ENCODE results near the gene FAM241B. TPM values are rescaled to one million over a fixed set of nuclear protein-coding genes. Genes with fewer than 3 reads are reported as not detected.

Gene FAM241B
- total RNA-seq, 1 donor from 2014 or later = 2.6 TPM

- Histone ChIP-seq H3K4me1 (peaks cover 9% of the 10 kb centered on the region), H3K27ac (no peak overlapping the region), H3K9ac (no peak overlapping the region), H3K4me2 (no peak overlapping the region), H3F3A (ENCODE audit: low read depth) (no peaks in the 10 kb centered on the region), H3K27me3 (peaks cover 30% of the 10 kb centered on the region), H3K9me3 (ENCODE audit: low read depth) (no peaks in the 10 kb centered on the region), H4K20me1 (ENCODE audit: low read depth) (no peaks in the 10 kb centered on the region), H2AFZ (replicated peaks) (no peak overlapping the region), H3K79me2 (ENCODE audit: low read depth) (no peaks in the 10 kb centered on the region), H3K36me3 (no peaks in the 10 kb centered on the region), H3K4me3 (no peak overlapping the region)
- peaks cover 6% of the 10 kb centered on the region for H3K27me3 Mint-ChIP-seq (ENCODE audit: insufficient read depth, low read depth)
- H3K36me3 Mint-ChIP-seq = no peaks in the 10 kb centered on the region
- peaks cover 11% of the 10 kb centered on the region for H3K9me3 Mint-ChIP-seq
- DNase-seq (ENCODE audit: low spot score) = no peak
- no peaks in the 10 kb centered on the region for H3K4me1 Mint-ChIP-seq
- TF ChIP-seq EZH2phosphoT487 (IDR thresholded peaks at IDR 0.05) (no peak), EZH2 (IDR thresholded peaks at IDR 0.05) (no peak), CTCF (IDR thresholded peaks at IDR 0.05) (no peak)
- H3K27ac Mint-ChIP-seq = no peak overlapping the region
- no peak overlapping the region for H3K4me3 Mint-ChIP-seq
Measured at GRCh38 chr10:69624245-69624786, 5.7 kb upstream of the FAM241B start.

GRCh38 chr10:69626826-69627225, 3.2 kb upstream of the FAM241B start:
- Histone ChIP-seq H4K20me1 (ENCODE audit: low read depth) (no peaks in the 10 kb centered on the region), H3K27ac (no peak overlapping the region), H3K4me1 (peaks cover 5% of the 10 kb centered on the region), H3K4me2 (no peak overlapping the region), H3F3A (ENCODE audit: low read depth) (no peaks in the 10 kb centered on the region), H3K4me3 (no peak overlapping the region), H3K9ac (no peak overlapping the region), H3K27me3 (peaks cover 50% of the 10 kb centered on the region), H3K36me3 (no peaks in the 10 kb centered on the region), H3K79me2 (ENCODE audit: low read depth) (no peaks in the 10 kb centered on the region), H3K9me3 (ENCODE audit: low read depth) (no peaks in the 10 kb centered on the region), H2AFZ (replicated peaks) (no peak overlapping the region)
- Mint-ChIP-seq H3K4me1 (peaks cover 5% of the 10 kb centered on the region), H3K27me3 (ENCODE audit: insufficient read depth, low read depth) (peaks cover 2% of the 10 kb centered on the region), H3K36me3 (no peaks in the 10 kb centered on the region), H3K9me3 (peaks cover 8% of the 10 kb centered on the region), H3K27ac (no peak overlapping the region), H3K4me3 (no peak overlapping the region)
- DNase-seq (ENCODE audit: low spot score) = no peak
- TF ChIP-seq EZH2 (IDR thresholded peaks at IDR 0.05) (no peak), CTCF (IDR thresholded peaks at IDR 0.05) (no peak), EZH2phosphoT487 (IDR thresholded peaks at IDR 0.05) (no peak)

- H3K4me3 Mint-ChIP-seq = peak overlapping the region; percentile 64
- Histone ChIP-seq H3K36me3 (no peaks in the 10 kb centered on the region), H3K27me3 (peaks cover 50% of the 10 kb centered on the region), H3K4me1 (peaks cover 5% of the 10 kb centered on the region), H2AFZ (replicated peaks) (no peak overlapping the region), H3K9ac (no peak overlapping the region), H3K4me2 (no peak overlapping the region), H3F3A (ENCODE audit: low read depth) (no peaks in the 10 kb centered on the region), H3K9me3 (ENCODE audit: low read depth) (no peaks in the 10 kb centered on the region), H3K79me2 (ENCODE audit: low read depth) (no peaks in the 10 kb centered on the region), H3K27ac (no peak overlapping the region), H4K20me1 (ENCODE audit: low read depth) (no peaks in the 10 kb centered on the region), H3K4me3 (no peak overlapping the region)
- H3K36me3 Mint-ChIP-seq = peaks cover 7% of the 10 kb centered on the region
- H3K27ac Mint-ChIP-seq = no peak overlapping the region
- DNase-seq (ENCODE audit: low spot score) = no peak
- H3K4me1 Mint-ChIP-seq = peaks cover 5% of the 10 kb centered on the region
- peaks cover 3% of the 10 kb centered on the region for H3K9me3 Mint-ChIP-seq
- TF ChIP-seq EZH2phosphoT487 (IDR thresholded peaks at IDR 0.05) (no peak), EZH2 (IDR thresholded peaks at IDR 0.05) (no peak), CTCF (IDR thresholded peaks at IDR 0.05) (no peak)
- peaks cover 7% of the 10 kb centered on the region for H3K27me3 Mint-ChIP-seq (ENCODE audit: insufficient read depth, low read depth)
Measured at GRCh38 chr10:69628891-69629290, 1.2 kb upstream of the FAM241B start.
